H1 (cell line): ENCODE data around the gene MYL2. TPM values are rescaled to one million over a fixed set of nuclear protein-coding genes. Genes with fewer than 3 reads are reported as not detected.

ENCODE experiments used
- CTCF ChIA-PET: fragments of 300-600 bp; sonication (Branson Sonifier 250); formaldehyde crosslinking; loops from one replicate; lab custom pipeline; 2021; ENCODE audit not compliant: partially characterized antibody; lab: Charles Lee
- POLR2A ChIA-PET: fragments of 300-600 bp; sonication (Branson Sonifier 250); formaldehyde crosslinking; loops from one replicate; lab custom pipeline; 2021; ENCODE audit warnings: inconsistent platforms; ENCODE audit not compliant: partially characterized antibody; lab: Charles Lee
- DNase-seq, 2 experiments: peaks; one replicate each; pipeline versions ENCODE4 v3.0.0 to v3.0.0-alpha.2; 2010 to 2022; ENCODE audit warnings: low spot score in 2 of 2, low read depth in 1 of 2, mixed read lengths in 1 of 2
- FAIRE-seq: peaks from 2 replicates; lab custom pipeline; 2011; peaks lifted over from hg19 to GRCh38; lab: Jason Lieb, UNC
- H2AFZ ChIP-seq: 2 replicates; pipeline ENCODE4 v1.8.1; 2012; ENCODE audit warnings: low read length, inconsistent platforms
- H2AK5ac ChIP-seq: 2 replicates; pipeline ENCODE4 v1.6.1; 2013; ENCODE audit warnings: low read depth, low read length
- H2BK120ac ChIP-seq: replicated peaks from 2 replicates; pipeline ENCODE3; 2013; ENCODE audit warnings: low read depth, low read length, inconsistent platforms
- H2BK12ac ChIP-seq: 2 replicates; pipeline ENCODE4 v1.6.1; 2013; ENCODE audit warnings: low read depth, low read length
- H2BK15ac ChIP-seq: 2 replicates; pipeline ENCODE4 v1.6.1; 2013; ENCODE audit warnings: low read length
- H2BK20ac ChIP-seq: 2 replicates; pipeline ENCODE4 v1.6.1; 2013; ENCODE audit warnings: low read length
- H2BK5ac ChIP-seq: 2 replicates; pipeline ENCODE4 v1.6.1; 2013; ENCODE audit warnings: low read depth, low read length
- H3K14ac ChIP-seq: 2 replicates; pipeline ENCODE4 v1.6.1; 2013; ENCODE audit warnings: inconsistent platforms; ENCODE audit not compliant: insufficient read length
- H3K18ac ChIP-seq: 2 replicates; pipeline ENCODE4 v1.6.1; 2013; ENCODE audit warnings: low read length; ENCODE audit errors: extremely low read depth
- H3K23ac ChIP-seq: 2 replicates; pipeline ENCODE4 v1.6.1; 2013; ENCODE audit warnings: inconsistent platforms; ENCODE audit not compliant: insufficient read length
- H3K23me2 ChIP-seq: 2 replicates; pipeline ENCODE4 v1.6.1; 2013; ENCODE audit warnings: low read depth, low read length
- H3K27ac ChIP-seq: 2 replicates; pipeline ENCODE4 v1.6.1; 2011; ENCODE audit warnings: low read depth, low read length, inconsistent platforms
- H3K27me3 ChIP-seq, 4 experiments: replicated peaks in 1 of 4; 1 replicate in 1 of 4; 2 replicates in 3 of 4; pipeline versions ENCODE4 v1.6.1 to v1.8.1; 2011 to 2013; ENCODE audit warnings: low read length in 3 of 4, mild to moderate bottlenecking in 3 of 4, inconsistent platforms in 2 of 4, mixed read lengths in 2 of 4, moderate library complexity in 1 of 4; ENCODE audit not compliant: control insufficient read depth in 3 of 4, insufficient read depth in 3 of 4; ENCODE audit errors: extremely low read depth in 1 of 4
- H3K36me3 ChIP-seq, 4 experiments: 2 replicates each; pipeline versions ENCODE4 v1.6.1 to v1.8.1; 2011 to 2013; ENCODE audit warnings: mild to moderate bottlenecking in 4 of 4, low read length in 3 of 4, moderate library complexity in 2 of 4, control low read depth in 1 of 4, inconsistent platforms in 1 of 4; ENCODE audit not compliant: insufficient read depth in 4 of 4, control insufficient read depth in 2 of 4
- H3K4ac ChIP-seq: replicated peaks from 2 replicates; pipeline ENCODE3; 2013; ENCODE audit warnings: low read length, low read depth, mixed read lengths, inconsistent platforms; ENCODE audit not compliant: insufficient read length
- H3K4me1 ChIP-seq, 4 experiments: replicated peaks in 1 of 4; 1 replicate in 1 of 4; 2 replicates in 3 of 4; pipeline versions ENCODE4 v1.6.1 to v1.8.1; 2011 to 2013; ENCODE audit warnings: low read length in 3 of 4, inconsistent platforms in 2 of 4, mixed read lengths in 1 of 4; ENCODE audit not compliant: insufficient read depth in 4 of 4, control insufficient read depth in 3 of 4
- H3K4me2 ChIP-seq, 2 experiments: 2 replicates each; pipeline versions ENCODE4 v1.6.1 to v1.8.1; 2011 to 2013; ENCODE audit warnings: low read depth in 2 of 2, low read length in 2 of 2, control low read depth in 1 of 2, inconsistent platforms in 1 of 2, mild to moderate bottlenecking in 1 of 2; ENCODE audit not compliant: insufficient read depth in 1 of 2
- H3K4me3 ChIP-seq, 4 experiments: fragments of 200-600, 300-600 bp in 1 of 4; sonication (generic), shearing (Covaris generic), sonication (Bioruptor Twin) in 1 of 4; 2 replicates each; pipeline versions ENCODE4 v1.5.1 to v1.8.1; 2011 to 2016; ENCODE audit warnings: low read length in 4 of 4, low read depth in 3 of 4, control low read depth in 2 of 4, inconsistent platforms in 2 of 4, mild to moderate bottlenecking in 2 of 4, mixed read lengths in 1 of 4, moderate library complexity in 1 of 4; ENCODE audit not compliant: insufficient read depth in 2 of 4; ENCODE audit errors: extremely low read depth in 1 of 4
- H3K56ac ChIP-seq: replicated peaks from 2 replicates; pipeline ENCODE3; 2013; ENCODE audit warnings: low read depth, mild to moderate bottlenecking, mixed read lengths, low read length, inconsistent platforms; ENCODE audit not compliant: insufficient read length
- H3K79me1 ChIP-seq: 2 replicates; pipeline ENCODE4 v1.6.1; 2013; ENCODE audit warnings: low read depth, low read length, control low read depth
- H3K79me2 ChIP-seq, 2 experiments: 2 replicates each; pipeline versions ENCODE4 v1.6.1 to v1.8.1; 2012 to 2013; ENCODE audit warnings: low read length in 2 of 2, mild to moderate bottlenecking in 2 of 2, inconsistent platforms in 1 of 2; ENCODE audit not compliant: insufficient read depth in 2 of 2, control insufficient read depth in 1 of 2
- H3K9ac ChIP-seq, 4 experiments: replicated peaks in 1 of 4; 1 replicate in 1 of 4; 2 replicates in 3 of 4; pipeline versions ENCODE4 v1.6.1 to v1.8.1; 2011 to 2013; ENCODE audit warnings: low read depth in 3 of 4, low read length in 3 of 4, control low read depth in 2 of 4, mild to moderate bottlenecking in 2 of 4, moderate library complexity in 2 of 4, inconsistent platforms in 1 of 4; ENCODE audit errors: extremely low read depth in 1 of 4
- H3K9me3 ChIP-seq, 2 experiments: 2 replicates each; pipeline versions ENCODE4 v1.6.1 to v1.8.1; 2012 to 2013; ENCODE audit warnings: mild to moderate bottlenecking in 2 of 2, moderate library complexity in 2 of 2, control low read depth in 1 of 2, inconsistent platforms in 1 of 2, low read depth in 1 of 2, low read length in 1 of 2, mixed read lengths in 1 of 2; ENCODE audit not compliant: insufficient read depth in 2 of 2
- H4K20me1 ChIP-seq, 2 experiments: replicated peaks in 1 of 2; 2 replicates each; pipeline versions ENCODE3 to v1.8.1; 2011 to 2013; ENCODE audit warnings: inconsistent platforms in 2 of 2, low read length in 2 of 2, mild to moderate bottlenecking in 1 of 2; ENCODE audit not compliant: insufficient read depth in 2 of 2, control insufficient read depth in 1 of 2
- H4K5ac ChIP-seq: 2 replicates; pipeline ENCODE4 v1.6.1; 2013; ENCODE audit warnings: low read length, low read depth, mixed read lengths, inconsistent platforms; ENCODE audit not compliant: insufficient read length
- H4K8ac ChIP-seq: 2 replicates; pipeline ENCODE4 v1.8.0; 2013; ENCODE audit warnings: mild to moderate bottlenecking, moderate library complexity, low read length, inconsistent platforms; ENCODE audit not compliant: insufficient read depth; ENCODE audit errors: extremely low read depth
- H4K91ac ChIP-seq: replicated peaks from 2 replicates; pipeline ENCODE3; 2013; ENCODE audit warnings: low read length, mixed read lengths, inconsistent platforms; ENCODE audit not compliant: insufficient read length
- CEBPB ChIP-seq: IDR thresholded peaks from 2 replicates; pipeline ENCODE4 v1.6.1; 2012; ENCODE audit warnings: low read depth, low read length
- CHD2 ChIP-seq: IDR thresholded peaks from 2 replicates; pipeline ENCODE4 v1.6.1; 2012; ENCODE audit warnings: low read length, improper control_type of control experiment
- CTCF ChIP-seq, 3 experiments: IDR thresholded peaks; 1 replicate in 2 of 3; 2 replicates in 1 of 3; pipeline versions ENCODE4 v1.5.1 to v1.6.1; 2011; ENCODE audit warnings: low read length in 3 of 3, mild to moderate bottlenecking in 3 of 3, inconsistent platforms in 2 of 3, low read depth in 1 of 3, moderate library complexity in 1 of 3; ENCODE audit not compliant: insufficient read depth in 1 of 3; ENCODE audit errors: control extremely low read depth in 1 of 3
- E2F6 ChIP-seq: IDR thresholded peaks from 2 replicates; pipeline ENCODE4 v1.6.1; 2012; ENCODE audit warnings: inconsistent platforms
- EP300 ChIP-seq, 2 experiments: IDR thresholded peaks; 1 replicate in 1 of 2; 2 replicates in 1 of 2; pipeline ENCODE4 v1.6.1; 2011 to 2012; ENCODE audit warnings: low read depth in 2 of 2, low read length in 2 of 2, mild to moderate bottlenecking in 2 of 2, borderline replicate concordance in 1 of 2, inconsistent platforms in 1 of 2, moderate library complexity in 1 of 2
- EZH2 ChIP-seq: fragments of 200-600 bp; sonication (generic); IDR thresholded peaks from 2 replicates; pipeline ENCODE4 v1.7.1; 2012; ENCODE audit warnings: low read depth, mild to moderate bottlenecking, moderate library complexity, low read length, inconsistent platforms; ENCODE audit not compliant: severe bottlenecking
- TCF12 ChIP-seq: IDR thresholded peaks from 2 replicates; pipeline ENCODE4 v1.6.1; 2011; ENCODE audit warnings: low read depth, mild to moderate bottlenecking, low read length
- USF2 ChIP-seq: IDR thresholded peaks from 2 replicates; pipeline ENCODE4 v1.6.1; 2011; ENCODE audit warnings: low read length, improper control_type of control experiment
- YY1 ChIP-seq: IDR thresholded peaks from 2 replicates; pipeline ENCODE4 v1.6.1; 2011; ENCODE audit warnings: low read depth, mild to moderate bottlenecking, low read length
- WGBS, 2 experiments: shearing (Covaris generic) in 1 of 2; methylation state at CpG; one replicate each; pipeline versions ENCODE4 v1.1.6 to v1.1.7; 2013 to 2015; ENCODE audit warnings: low lambda C conversion rate in 2 of 2, mixed read lengths in 2 of 2, inconsistent platforms in 1 of 2, low coverage in 1 of 2, missing lambda C conversion rate in 1 of 2; ENCODE audit not compliant: insufficient replicate concordance in 2 of 2, insufficient coverage in 1 of 2, insufficient read length in 1 of 2; ENCODE audit errors: extremely low coverage in 1 of 2, missing lambda C conversion rate in 1 of 2; 5-methylcytosine and 5-hydroxymethylcytosine counted together
- polyA plus RNA-seq, 7 experiments: library from polyadenylated mRNA; depleted of rRNA in 3 of 7; stranded (reverse) in 5 of 7; unstranded in 2 of 7; fragments of >200 nt in 5 of 7; fragments of 200-250 nt in 2 of 7; gene quantifications; 1 replicate in 5 of 7; 2 replicates in 1 of 7; 4 replicates in 1 of 7; pipeline versions ENCODE4 v1.2.1 to v1.2.3, GENCODE V29; 2011 to 2013; ENCODE audit warnings: missing spikeins in 2 of 7, mixed read lengths in 2 of 7
- total RNA-seq: library from RNA; stranded (reverse); fragmentation: NEBNext Ultra II Directional; extraction: Animal tissue kit (Norgen Biotek cat#: 25700); gene quantifications from 2 replicates; pipeline ENCODE4 v1.2.1, GENCODE V29; 2021

MYL2 gene
- total and polyA plus RNA-seq, 2 of the 8 experiments (the other 6 are each of a cell fraction or from before 2014, with no cell fraction given) = not detected

- no peak overlapping the region for H2AFZ ChIP-seq
- H4K91ac ChIP-seq = no peak overlapping the region
- no peak overlapping the region for H3K4me2 ChIP-seq
- 82% methylated on average over 7 of the region's 7 CpGs; no CpG with 5 or more reads in 1 of the 2 experiments for WGBS, 2 experiments
- DNase-seq = no peak
- FAIRE-seq = no peak
- H3K23ac ChIP-seq = no peak overlapping the region
- no peaks in the 10 kb centered on the region for H3K36me3 ChIP-seq
- no peak overlapping the region for H3K18ac ChIP-seq
- no peak overlapping the region for H2BK120ac ChIP-seq
- no peak overlapping the region for H3K4ac ChIP-seq
- no peaks in the 10 kb centered on the region for H3K79me1 ChIP-seq
- no peak overlapping the region for H4K5ac ChIP-seq
- no peak overlapping the region for H2BK5ac ChIP-seq
- no peak overlapping the region for H4K8ac ChIP-seq
- no peaks in the 10 kb centered on the region for H3K9me3 ChIP-seq
- no peak overlapping the region for H2BK12ac ChIP-seq
- peaks cover 0 to 13% (median 5%) of the 10 kb centered on the region in 4 experiments; a peak in 4 of 7 replicates for H3K4me1 ChIP-seq
- H3K4me3 ChIP-seq = no peak overlapping the region
- no peak overlapping the region for H3K27ac ChIP-seq
- no peak overlapping the region for H2AK5ac ChIP-seq
- no peak overlapping the region for H2BK20ac ChIP-seq
- no peak overlapping the region for H2BK15ac ChIP-seq
- no peaks in the 10 kb centered on the region for H3K23me2 ChIP-seq
- ChIA-PET CTCF (interaction anchor here (1.2 kb wide), 1 partner anchor 115 kb away, joined by 3 read pairs; no protein-coding TSS in a partner anchor), POLR2A (interaction anchor here (2.1 kb wide), 1 partner anchor 18 kb away, joined by 9 read pairs; no protein-coding TSS in a partner anchor)
- no peak overlapping the region for H3K14ac ChIP-seq
- no peaks in the 10 kb centered on the region for H4K20me1 ChIP-seq
- no peaks in the 10 kb centered on the region; a peak in 1 of 7 replicates for H3K27me3 ChIP-seq
- no peaks in the 10 kb centered on the region for H3K79me2 ChIP-seq
- H3K56ac ChIP-seq = no peak overlapping the region
- H3K9ac ChIP-seq = no peak overlapping the region
- TF ChIP-seq TCF12 (no peak), E2F6 (no peak), USF2 (no peak), CEBPB (no peak), CTCF (IDR thresholded peaks at IDR 0.05; ENCODE audit: control extremely low read depth in 1 of 3, insufficient read depth in 1 of 3, low read depth in 1 of 3, low read length in 3 of 3) (no peak), EZH2 (no peak), EP300 (IDR thresholded peaks at IDR 0.05; ENCODE audit: borderline replicate concordance in 1 of 2, low read depth in 2 of 2, low read length in 2 of 2) (no peak), CHD2 (no peak), YY1 (no peak)
These were observed 2.4 kb downstream of the MYL2 start for GRCh38 chr12:110917961-110918360.
